Colonic mucosa (tissue), 4 donors: ENCODE results near the gene SEL1L2. TPM values are rescaled to one million over a fixed set of nuclear protein-coding genes. Genes with fewer than 3 reads are reported as not detected.

ENCODE experiments used
- DNase-seq: peaks from one replicate; pipeline ENCODE4 v3.0.0-alpha.2; 2020
- H3K27ac ChIP-seq: fragments of 200-600 bp; one replicate; pipeline ENCODE4 v1.8.0; 2021
- H3K27me3 ChIP-seq: fragments of 200-600 bp; one replicate; pipeline ENCODE4 v1.8.0; 2021
- H3K36me3 ChIP-seq: fragments of 200-600 bp; one replicate; pipeline ENCODE4 v1.8.0; 2021
- H3K4me1 ChIP-seq: fragments of 200-600 bp; one replicate; pipeline ENCODE4 v1.8.0; 2021; ENCODE audit warnings: mild to moderate bottlenecking
- H3K4me3 ChIP-seq: fragments of 200-600 bp; one replicate; pipeline ENCODE4 v1.8.0; 2021
- H3K9ac ChIP-seq, 2 donors: one replicate each; pipeline ENCODE4 v1.7.0; 2013; ENCODE audit warnings: control low read depth in 2 of 2, low read depth in 2 of 2, low read length in 2 of 2
- H3K9me3 ChIP-seq: fragments of 200-600 bp; one replicate; pipeline ENCODE4 v1.8.0; 2021
- intact Hi-C: fragments of 100-400 bp; cut with DNase I; formaldehyde crosslinking; loops from one replicate; pipeline ENCODE4 v1.14.1; 2022
- total RNA-seq, 2 donors: library from RNA; stranded (reverse); fragmentation: NEBNext Ultra II Directional in 1 of 2; extraction: Animal tissue kit (Norgen Biotek cat#: 25700) in 1 of 2; gene quantifications; one replicate each; pipeline ENCODE4 v1.2.1, GENCODE V29; 2021
- TF ChIP-seq, protein P1 (sequence below): fragments of 200-600 bp; IDR thresholded peaks from one replicate; pipeline ENCODE4 v1.8.0; 2022; ENCODE audit warnings: antibody characterized with exemption, mild to moderate bottlenecking
- donor health status: healthy.
- donor health status: DM: no; HTN: no; CAD: no.
- donor health status: DM: no; HTN: no; CAD: no.

The SEL1L2 gene
- total RNA-seq, 2 donors from 2014 or later, result not detected

- TF ChIP-seq, protein P1, sequence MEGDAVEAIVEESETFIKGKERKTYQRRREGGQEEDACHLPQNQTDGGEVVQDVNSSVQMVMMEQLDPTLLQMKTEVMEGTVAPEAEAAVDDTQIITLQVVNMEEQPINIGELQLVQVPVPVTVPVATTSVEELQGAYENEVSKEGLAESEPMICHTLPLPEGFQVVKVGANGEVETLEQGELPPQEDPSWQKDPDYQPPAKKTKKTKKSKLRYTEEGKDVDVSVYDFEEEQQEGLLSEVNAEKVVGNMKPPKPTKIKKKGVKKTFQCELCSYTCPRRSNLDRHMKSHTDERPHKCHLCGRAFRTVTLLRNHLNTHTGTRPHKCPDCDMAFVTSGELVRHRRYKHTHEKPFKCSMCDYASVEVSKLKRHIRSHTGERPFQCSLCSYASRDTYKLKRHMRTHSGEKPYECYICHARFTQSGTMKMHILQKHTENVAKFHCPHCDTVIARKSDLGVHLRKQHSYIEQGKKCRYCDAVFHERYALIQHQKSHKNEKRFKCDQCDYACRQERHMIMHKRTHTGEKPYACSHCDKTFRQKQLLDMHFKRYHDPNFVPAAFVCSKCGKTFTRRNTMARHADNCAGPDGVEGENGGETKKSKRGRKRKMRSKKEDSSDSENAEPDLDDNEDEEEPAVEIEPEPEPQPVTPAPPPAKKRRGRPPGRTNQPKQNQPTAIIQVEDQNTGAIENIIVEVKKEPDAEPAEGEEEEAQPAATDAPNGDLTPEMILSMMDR, result no peak
- no peak for DNase-seq
- Histone ChIP-seq H3K27me3 (no peaks in the 10 kb centered on the region), H3K36me3 (no peaks in the 10 kb centered on the region), H3K4me1 (no peaks in the 10 kb centered on the region), H3K9me3 (no peaks in the 10 kb centered on the region), H3K4me3 (no peak overlapping the region), H3K9ac (no peak overlapping the region), H3K27ac (no peak overlapping the region)
- intact Hi-C loops, result no loop called here
Observed at GRCh38 chr20:13941031-13941430, 49.4 kb downstream of the SEL1L2 start.

DNA sequence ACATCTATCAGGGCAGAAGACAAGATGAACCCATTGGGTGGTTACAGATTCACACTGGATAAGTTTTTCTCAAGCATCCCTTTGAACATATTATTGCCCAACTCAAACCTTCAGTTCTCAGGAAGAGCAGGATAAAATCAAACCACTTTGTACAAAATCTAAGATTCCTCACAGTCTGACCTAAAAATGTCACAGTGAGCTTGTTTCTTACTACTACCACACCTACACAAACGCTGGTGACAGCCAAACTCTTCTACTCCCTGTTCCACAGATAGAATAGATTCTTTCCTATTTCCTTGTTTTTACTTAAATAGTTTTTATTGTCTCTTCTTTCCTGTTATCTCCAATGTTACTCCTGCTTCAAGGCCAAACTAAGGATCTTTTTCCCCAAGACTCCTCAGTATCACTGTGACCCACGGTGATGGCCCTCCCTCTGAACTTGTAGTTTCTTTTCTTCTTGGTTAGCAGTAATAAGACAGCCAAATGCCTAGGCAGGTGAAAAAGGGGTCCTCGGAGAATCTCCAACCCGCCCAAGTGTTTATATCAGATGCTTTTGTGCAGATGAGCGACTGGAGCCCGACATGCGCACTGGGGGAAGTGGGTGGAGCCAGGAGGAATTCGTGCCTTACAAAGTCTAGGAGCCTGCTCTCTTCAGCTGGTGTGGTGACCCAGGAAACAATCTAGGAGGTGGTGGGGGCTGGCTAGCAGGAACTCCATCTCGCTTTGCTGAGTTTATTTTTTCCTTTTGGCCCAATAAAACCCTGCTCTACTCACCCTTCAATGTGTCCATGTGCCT lies 53.4 kb downstream of the SEL1L2 start:
- Histone ChIP-seq H3K4me1 (no peaks in the 10 kb centered on the region), H3K4me3 (no peak overlapping the region), H3K9me3 (no peaks in the 10 kb centered on the region), H3K36me3 (no peaks in the 10 kb centered on the region), H3K9ac (no peak overlapping the region), H3K27me3 (no peaks in the 10 kb centered on the region), H3K27ac (no peak overlapping the region)
- DNase-seq, result no peak
- TF ChIP-seq, protein P1, result no peak
- intact Hi-C loops, result no loop called here

DNA sequence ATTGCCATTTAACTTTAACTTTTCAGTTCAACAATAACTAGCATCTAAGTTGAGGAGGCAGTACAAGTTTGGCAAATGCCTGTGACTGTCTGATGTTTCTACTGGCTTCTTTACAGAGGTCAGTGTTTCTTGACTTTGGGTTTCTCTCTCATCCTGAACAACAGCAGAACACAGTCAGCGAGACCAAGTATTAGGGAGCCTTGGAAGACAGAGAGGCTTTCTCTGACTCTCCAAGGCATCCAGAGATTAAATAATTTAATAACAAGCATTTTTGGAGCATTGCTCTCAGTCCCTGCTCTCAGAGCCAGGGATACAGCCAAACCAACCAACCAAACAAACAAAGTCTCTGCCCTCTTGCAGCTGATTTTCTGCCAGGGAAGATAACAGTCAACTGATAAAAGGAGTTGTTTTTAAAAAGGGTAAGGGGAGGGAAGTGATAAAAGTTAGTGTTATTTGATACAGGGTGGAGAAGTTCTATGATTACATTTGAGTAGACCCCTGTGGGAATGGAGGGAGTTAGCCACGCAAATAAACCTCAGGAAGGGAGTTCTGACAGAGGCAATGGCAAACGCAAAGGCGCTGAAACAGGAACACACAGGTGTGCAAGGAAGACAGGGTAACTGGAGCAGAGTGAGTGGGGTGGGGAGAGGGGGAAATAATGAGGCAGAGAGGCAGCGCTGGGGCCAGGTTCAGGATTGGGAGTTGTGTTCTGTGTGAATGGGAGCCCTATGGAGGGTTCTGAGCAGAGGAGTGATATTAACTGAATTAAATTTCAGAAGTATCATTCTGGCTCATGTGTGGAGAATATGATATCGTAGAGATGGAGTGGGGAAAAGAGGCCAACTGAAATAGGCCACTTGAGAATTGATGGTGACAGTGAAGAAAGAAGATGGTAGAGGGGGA lies 55.2 kb downstream of the SEL1L2 start:
- TF ChIP-seq, protein P1, result no peak
- no peak for DNase-seq
- no peak overlapping the region for H3K27ac ChIP-seq
- intact Hi-C loops, result no loop called here
- H3K4me1 ChIP-seq, result no peaks in the 10 kb centered on the region
- no peaks in the 10 kb centered on the region for H3K9me3 ChIP-seq
- H3K36me3 ChIP-seq, result no peaks in the 10 kb centered on the region
- H3K27me3 ChIP-seq, result no peaks in the 10 kb centered on the region
- H3K4me3 ChIP-seq, result no peak overlapping the region
- H3K9ac ChIP-seq, result no peak overlapping the region

GRCh38 chr20:13930281-13930680 lies 60.1 kb downstream of the SEL1L2 start:
- DNase-seq, result no peak
- Histone ChIP-seq H3K36me3 (no peaks in the 10 kb centered on the region), H3K4me1 (no peaks in the 10 kb centered on the region), H3K9ac (no peak overlapping the region), H3K27me3 (no peaks in the 10 kb centered on the region), H3K4me3 (no peak overlapping the region), H3K27ac (no peak overlapping the region), H3K9me3 (no peaks in the 10 kb centered on the region)
- intact Hi-C loops, result no loop called here
- TF ChIP-seq, protein P1, result no peak

DNA sequence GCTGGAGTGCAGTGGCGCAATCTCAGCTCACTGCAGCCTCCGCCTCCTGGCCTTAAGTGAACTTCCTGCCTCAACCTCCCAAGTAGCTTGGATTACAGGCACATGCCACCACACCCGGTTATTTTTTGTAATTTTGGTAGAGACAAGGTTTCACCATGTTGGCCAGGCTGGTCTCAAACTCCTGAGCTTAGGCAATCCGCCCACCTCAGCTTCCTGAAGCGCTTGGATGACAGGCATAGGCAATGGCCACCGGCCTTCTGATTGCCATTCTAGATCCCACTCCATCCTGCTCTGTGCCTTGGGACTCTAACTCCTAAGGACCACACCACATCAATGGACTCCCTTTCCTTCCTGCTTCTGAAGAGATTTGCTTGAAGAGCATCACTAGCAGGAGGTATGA lies 60.6 kb downstream of the SEL1L2 start:
- no peaks in the 10 kb centered on the region for H3K36me3 ChIP-seq

More for the DNA sequence above, 60.6 kb downstream of the SEL1L2 start:
- H3K4me1 ChIP-seq, result no peaks in the 10 kb centered on the region
- intact Hi-C loops, result no loop called here
- H3K9me3 ChIP-seq, result no peaks in the 10 kb centered on the region
- no peak overlapping the region for H3K27ac ChIP-seq
- H3K9ac ChIP-seq, result no peak overlapping the region
- TF ChIP-seq, protein P1, result no peak
- H3K4me3 ChIP-seq, result no peak overlapping the region
- no peak for DNase-seq
- H3K27me3 ChIP-seq, result no peaks in the 10 kb centered on the region
